Stimulated activated CD8-positive, alpha-beta memory T cell treated with anti-CD3 and anti-CD28 coated beads, Interleukin-15, amount 100 ng/mL, for 48 hours (primary cell): Measurements from ENCODE around the gene TMEM255B.

Experiments used
- DNase-seq, 2 donors: peaks; one replicate each; pipeline ENCODE4 v3.0.0-alpha.2; 2020; ENCODE audit warnings: low read depth in 2 of 2

The TMEM255B gene

DNA sequence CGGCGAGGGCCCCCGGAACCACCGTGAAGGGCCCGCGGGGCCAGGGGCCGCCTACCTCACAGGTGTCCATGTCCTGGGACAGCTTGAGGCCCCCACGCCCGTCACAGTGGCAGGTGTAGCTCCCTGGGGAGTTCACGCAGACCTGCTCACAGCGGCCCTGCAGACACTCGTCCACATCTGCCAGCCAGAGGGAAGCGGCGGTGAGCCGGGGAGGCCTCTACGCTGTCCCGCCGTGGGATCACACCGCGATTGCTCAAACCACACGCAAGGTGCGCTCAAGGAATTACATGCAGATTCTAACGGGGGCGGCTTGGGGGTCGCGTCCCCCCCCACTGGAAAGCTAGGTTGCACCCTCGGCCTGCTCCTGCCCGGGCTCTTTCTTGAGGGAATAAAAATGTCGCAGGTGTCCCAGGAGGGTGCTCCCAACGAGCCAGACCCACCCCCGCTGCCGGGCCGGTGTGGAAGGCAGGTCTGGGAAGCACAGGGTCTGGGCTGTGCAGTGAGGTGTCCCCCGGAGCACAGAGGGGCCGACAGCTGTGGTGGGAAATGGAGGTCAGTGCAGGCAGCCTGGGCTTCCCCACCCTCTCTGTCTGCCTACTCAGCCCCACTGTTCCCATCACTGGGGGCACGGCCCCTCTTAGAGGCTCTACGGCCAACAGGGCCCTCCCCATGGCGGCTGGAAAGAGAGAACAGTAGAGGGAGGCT is 75.6 kb downstream of the TMEM255B start:
- DNase-seq = no peak

DNA sequence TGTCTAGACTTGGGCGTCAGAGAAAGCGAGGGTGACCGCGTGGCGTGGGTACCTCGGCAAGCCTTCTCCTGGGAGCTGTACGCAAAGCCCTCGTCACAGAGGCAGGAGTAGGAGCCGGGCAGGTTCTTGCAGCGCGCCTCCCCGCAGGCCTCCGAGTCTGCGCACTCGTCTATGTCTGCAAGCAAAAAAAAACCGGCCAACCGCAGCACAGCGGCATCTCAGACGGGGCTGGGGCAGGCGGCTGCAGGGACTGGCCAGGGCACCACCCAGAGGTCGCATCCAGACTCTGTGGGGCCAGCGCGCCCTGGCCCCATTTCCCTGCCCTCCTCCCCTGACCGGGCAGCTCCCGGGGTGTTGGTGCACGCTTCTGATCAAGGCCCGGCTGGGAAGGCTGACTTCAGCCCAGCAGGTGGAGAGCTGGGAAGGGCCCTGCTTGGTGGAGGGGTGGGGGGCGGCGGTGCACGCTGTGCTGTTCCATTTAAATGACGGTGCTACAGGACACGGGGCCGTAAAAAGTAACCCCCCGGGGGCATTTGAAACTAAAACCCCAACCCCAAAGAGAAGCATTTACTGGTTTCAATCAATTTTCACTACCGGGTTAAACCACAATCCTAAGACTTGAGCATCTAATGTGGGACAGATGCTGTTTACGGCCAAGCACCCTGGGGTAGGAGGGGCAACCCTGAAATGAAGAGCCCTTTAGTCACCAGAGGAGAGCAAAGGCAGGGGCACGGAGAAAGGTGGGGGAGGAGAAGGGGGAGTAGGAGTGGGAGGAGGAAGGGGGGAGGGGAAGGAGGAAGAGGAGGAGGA is 76.6 kb downstream of the TMEM255B start:
- no peak for DNase-seq

DNA sequence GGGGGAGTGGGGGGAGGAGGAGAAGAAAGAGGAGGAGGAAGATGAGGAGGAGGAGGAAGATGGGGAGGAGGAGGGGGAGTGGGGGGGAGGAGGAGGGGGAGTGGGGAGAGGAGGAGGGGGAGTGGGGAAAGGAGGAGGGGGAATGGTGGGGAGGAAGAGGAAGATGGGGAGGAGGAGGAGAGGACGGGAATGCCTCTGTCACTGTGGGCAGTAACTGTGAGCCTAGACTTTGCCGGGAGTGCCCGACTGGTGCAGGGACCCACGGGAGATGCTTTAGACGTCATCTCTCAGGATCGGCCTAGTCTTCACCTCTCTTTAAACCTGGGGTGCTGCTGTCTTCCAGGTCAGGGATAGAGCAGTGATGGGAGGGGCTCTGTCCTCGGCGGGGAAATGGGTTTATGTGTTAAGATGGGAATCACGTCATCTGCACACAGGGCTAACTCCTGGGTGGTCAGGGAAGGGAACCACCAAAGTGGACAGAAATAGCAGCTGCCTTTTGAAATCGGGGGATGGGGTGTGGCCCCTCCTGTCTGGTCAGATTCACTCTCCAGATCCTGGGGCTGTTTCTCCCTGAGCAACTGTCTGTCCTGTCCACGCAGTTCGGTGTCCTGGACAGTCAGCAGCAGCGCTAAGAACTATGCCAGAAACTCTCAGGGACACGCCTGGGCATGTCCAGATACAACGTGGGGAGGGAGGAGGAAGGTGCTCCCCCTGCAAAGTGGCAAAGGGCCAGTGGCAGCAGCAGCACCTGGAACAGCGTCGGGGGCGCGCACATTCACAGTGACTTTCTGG is 77.9 kb downstream of the TMEM255B start:
- DNase-seq = no peak

DNA sequence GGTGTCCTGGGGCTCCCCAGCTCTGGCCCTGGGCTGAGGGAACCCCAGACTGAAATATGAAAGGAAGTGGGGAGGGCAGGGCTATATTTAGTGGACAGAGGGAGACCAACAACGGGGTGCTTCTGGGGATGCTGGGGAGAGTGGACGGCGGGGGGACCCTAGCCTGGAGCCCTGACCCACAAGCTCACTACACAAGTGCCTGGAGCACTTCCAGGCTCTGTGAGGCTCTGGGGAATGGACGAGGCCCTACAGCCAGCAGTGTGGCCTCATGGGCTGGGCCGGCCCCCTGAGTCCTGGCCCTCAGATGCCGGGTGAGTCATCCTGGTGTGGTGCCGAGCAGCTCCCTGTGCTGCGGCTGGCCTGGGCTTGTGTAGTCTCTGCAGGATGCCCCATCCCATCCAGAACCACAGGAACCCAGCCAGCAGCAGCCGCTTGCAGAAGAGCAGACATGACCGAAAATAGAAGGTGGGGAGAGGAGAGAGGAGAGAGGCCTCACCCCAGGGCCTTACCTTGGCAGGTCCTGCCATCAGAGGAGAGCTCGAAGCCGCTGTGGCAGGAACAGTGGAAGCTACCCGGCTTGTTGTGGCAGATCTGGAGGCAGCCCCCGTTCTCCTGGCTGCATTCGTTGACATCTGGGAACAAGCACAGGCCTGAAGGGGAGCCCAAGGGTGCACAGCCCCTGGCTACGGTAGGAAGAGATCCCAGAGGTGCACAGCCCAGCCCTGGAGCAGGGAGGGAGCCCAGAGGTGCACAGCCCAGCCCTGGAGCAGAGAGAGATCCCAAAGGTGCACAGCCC is 78.7 kb downstream of the TMEM255B start:
- DNase-seq = no peak

DNA sequence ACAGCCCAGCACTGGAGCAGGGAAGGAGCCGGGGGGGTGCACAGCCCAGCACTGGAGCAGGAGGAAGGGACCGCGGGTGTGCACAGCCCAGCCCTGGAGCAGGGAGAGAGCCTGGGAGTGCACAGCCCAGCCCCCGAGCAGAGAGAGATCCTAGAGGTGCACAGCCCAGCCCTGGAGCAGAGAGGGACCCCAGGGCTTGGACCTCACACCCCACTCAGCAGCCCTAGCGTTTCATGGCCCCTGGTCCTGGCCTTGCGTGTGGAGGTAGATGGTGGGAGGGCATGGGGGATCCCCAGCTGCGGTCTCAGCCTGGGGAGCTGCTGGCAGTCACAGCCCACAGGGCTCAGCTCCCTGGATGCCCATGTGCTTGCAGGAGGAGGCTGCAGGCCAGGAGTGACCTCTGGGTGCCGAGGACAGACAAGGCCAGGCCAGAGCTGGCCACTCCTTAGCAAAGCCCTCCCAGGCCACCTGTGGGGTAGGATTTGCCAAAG is 79.7 kb downstream of the TMEM255B start:
- no peak for DNase-seq

DNA sequence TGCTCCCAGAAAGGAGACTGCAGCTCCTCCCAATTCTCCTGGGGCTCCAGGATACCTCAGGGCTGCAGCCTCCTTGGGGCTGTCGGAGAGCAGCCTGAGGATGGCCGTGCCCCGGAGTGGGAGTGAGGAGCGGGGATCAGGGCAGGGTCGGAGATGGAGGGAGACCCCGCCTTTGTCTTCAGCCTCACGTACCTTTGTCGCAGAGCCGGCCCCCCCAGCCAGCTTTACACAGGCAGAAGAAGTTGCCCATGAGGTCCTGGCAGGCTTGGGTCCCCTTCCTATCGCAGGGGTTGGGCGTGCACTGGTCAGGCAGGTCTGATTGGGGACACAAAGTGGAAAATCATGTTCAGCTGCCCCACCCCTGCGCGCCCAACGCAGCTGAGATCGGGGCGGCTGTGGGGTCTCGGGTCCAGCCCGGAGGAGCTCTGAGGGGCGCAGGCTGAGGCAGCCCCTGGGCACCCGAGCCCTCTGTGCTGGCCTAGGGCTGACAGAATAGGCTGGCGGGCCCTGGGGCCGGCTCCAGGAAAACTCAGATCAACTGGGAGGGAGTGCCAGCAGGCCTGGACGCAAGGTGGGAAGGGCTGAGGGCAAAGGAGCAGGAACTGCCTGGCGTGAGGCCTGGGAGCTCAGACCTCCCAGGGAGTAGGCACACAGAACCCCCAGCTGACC is 80.6 kb downstream of the TMEM255B start:
- DNase-seq = no peak

DNA sequence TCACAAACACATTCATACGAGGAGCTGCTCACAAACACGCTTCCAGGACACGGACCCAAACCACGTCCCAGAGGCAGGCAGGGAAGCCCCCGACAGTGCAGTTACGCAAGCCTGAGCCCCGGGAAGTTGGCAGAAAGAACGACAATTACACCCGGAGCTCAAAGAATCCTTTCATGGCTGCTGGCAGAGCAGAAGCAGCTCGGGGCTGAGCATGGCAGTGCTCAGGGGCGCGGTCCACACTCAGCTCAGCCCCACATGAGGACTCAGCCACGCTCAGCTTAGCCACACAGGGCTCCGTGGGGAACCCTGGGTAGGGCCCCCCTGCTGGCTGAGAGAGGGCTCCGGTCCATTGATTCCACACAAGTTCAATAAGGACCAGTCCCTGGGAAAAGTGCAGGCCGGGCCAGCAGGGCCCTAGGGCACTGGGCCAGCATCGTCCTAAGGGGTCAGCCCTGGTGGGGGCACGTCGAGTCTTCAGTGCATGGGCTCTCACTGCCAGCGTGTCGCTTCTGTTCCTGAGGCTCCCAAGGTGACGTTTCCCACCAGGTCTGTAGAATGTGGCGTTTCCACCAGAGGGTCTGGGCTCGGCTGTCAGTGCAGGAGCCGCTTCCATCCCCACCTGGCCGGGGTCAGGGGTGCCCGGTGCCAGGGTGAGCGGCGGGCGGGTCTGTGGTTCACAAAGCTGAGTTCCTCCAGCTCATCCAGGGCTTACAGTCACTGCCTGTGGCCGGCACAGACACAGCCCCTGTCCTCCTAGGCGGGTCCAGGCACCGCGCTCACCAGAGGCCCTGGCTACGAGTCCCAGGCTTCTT is 81.7 kb downstream of the TMEM255B start:
- DNase-seq = no peak

DNA sequence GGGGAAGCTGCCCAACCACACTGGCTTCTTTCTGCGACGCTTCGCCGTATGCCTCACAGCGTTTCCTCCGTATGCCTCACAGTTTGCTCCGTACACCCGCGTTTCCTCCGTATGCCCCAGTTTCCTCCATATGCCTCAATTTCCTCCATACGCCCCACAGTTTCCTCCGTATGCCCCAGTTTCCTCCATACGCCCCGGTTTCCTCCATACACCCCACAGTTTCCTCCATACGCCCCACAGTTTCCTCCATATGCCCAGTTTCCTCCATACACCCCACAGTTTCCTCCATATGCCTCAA is 82.3 kb downstream of the TMEM255B start:
- DNase-seq = no peak

DNA sequence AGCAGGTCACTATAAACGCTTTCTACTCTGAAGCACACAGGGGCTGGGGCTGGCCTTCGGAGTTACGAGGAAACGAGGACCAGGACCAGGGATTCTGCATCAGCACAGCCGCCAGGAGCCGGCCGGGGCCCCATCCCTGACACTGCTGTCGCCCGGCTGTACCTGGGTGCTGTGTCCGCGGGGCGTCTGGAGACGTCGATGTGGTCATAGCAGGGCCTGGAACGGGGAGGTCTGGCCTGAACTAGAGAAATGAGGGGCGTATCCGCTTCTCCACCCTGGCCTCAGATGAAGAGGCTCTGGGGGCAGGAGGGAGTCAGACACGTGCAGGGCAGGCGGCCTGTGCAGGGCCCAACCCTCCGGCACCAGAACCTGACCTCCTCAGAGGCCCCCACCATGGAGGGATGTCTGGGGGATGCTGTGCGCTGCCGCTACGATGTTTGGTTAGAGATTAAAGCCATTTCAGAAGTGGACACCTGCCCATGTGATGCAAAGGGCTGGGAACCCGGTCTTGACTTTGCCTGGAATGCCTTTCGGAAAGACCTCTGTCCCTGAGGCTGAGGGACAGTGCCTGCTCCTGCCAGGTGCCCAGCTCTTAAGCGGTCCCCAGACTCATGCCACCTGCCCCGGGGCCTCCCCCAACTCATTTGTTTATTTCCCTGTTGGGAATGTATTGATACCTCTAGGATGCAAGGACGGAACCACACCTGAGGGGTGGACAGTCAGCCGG is 83.5 kb downstream of the TMEM255B start:
- no peak for DNase-seq

DNA sequence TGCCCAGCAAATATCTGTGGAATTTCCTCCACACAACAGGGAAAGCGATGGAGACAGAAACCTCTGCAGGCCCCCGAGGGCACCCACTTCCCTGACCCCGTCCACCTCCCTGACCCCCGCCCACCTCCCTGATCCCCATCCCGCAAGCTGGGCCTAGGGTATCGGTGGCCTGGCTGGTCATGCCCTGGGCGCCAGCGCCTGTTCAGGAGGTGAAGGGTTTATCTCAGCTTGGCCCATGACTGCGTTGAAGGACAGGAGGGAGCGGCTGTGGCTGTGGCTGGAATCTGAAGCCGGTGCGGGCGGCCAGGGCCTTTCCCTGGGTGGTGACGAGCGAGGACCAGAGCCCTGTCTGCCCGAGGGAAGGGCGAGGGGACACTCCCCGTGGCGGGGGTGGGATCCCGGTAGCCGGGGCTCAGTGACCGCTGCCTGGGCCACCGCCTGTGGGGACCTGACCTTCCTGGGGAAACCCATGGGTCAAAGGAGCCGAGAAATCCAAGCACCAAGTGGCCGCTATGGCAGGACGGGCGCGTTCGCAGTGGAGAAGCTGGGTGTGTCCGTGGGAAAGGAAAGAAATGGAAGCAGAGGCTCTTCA is 84.1 kb downstream of the TMEM255B start:
- DNase-seq = no peak

DNA sequence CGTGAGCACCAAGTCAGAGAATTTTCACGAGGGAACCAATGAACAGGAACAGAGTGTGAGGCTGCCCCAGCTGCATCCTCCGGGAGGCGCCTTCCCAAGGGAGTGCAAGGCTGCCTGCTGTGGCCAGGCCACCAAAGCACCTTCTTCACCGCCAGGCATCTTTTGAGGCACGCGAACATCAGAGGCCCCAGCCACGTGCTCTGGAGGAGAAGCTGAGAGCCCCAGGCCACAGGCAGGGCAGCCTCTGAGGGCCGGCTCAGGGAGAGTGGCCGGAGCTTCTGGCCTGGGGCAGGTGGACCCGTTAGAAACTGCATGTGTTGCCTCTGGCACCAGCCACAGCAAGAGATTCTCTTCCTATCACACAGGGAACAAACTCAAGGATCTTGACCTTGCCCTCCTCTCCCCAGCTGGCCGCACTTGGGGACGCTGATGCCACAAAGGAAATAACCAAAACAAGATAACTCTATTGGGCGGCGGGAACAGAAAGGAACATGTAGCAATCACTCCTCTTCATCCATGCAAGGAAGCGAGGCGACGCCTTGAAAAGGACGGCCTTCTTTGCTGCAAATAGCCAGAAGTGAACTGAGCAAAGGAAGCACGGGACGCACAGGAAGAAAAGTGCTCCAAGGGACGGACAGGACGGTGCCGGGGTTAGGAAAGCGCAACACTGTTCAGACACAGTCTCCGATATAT is 85.0 kb downstream of the TMEM255B start:
- DNase-seq = no peak

DNA sequence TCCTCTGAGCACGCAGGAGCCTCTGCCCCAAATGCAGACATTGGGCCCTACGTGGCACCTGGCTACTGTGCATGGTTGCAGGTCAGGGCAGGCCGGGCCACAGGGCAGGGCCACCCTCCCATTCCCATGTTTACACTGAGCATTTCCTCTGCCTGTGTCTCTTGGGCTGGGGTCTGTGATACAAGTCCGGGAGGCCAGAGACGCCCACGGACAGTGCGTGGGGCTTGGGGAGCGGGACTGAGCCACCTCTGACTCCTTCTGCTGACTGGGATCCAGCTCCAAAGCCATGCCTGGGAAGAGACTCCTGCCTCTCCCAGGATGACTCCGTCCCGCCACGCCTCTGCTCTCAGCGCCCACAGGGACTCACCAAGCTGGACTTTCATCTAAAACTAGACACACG is 86.0 kb downstream of the TMEM255B start:
- no peak for DNase-seq

DNA sequence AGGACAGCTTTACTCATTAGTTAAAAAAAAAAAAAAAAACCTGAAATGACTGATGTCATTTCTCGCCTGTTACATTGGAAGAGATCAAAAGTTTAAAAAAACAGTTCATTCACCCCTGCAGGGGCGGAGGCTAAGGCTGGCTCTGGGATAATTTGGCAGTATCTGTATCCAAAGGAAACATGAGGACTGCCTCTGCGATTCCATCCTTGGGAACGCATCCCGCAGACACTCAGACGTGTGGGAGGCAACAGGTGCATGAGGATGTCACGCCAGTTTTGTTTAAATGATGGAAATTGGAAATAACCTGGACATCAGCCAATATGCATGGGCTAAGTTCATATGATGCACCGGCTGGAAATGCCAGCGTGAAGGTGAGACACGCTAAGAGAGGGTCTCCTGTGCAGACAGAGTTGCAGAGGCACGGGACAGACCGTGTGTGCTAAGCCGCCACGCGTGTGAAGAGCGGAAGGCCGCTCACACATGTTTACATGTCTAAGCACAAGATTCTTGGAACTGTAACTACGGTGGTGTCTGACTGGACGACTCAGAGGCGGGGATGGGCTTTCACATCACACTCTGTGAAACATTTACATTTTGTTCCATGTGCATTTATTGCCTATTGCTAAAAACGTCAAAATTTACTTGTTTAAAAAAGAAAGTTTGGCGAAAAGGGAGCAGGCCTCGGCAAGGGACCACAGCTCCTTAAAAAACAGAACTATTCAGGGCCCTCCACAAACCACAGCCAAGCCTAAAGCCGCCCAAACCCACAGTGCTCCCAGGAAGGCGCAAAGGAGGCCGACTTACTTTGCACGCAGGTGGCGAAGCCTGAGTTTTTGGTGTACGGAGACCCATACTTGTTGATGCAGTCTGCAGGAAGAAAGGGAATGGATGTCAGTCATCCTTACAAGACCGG is 87.0 kb downstream of the TMEM255B start:
- DNase-seq = no peak

DNA sequence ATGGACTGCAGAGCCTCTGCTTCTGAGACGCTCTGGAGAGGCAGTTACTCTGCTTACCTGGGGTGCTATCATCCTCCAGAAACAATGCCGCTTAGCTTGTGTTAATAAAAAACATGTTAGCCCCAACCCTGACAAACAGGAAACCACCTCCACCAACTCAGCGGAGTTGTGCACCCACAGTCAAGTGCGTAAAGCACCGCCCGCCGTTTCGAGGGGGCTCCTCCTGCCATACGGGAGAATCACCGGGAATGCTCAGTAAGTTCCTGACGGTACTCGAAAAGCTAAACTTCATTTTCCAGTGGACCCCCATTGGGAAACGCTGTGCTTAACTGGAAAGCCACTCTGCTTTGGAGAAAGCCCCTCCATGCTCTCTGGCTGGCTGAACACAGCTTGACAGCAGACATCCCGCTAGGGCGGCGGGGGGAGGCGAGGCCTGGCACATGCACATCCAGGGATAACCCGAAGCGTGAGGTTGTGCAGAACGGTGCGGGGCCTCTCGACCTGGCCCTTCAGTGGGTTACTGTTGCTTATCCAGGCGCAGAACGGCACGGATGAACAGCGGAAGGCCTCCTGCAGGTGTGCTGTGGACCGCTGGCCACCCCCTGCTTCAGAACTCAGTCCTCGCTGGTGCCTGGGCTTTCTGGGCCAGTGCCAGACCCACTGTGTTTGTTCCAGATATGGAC is 87.8 kb downstream of the TMEM255B start:
- no peak for DNase-seq

DNA sequence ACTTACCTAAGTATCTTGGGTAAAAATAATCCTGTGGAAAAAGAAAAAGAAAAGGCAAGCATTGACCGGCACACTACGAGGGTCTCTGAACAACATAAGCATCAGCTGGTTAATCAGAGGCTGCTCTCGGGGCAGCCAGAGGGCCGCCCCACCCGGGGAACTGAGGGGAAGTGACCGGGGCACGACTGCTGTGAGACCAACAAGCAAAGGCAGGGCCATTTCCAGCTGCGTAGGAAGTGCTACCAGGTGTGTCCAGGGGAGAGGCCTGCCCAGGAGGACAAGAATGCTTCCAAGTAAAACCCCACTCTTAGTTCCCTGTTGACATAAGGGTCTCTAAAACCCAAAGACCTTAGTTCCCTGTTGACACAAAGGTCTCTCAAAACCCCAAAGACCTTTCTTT is 89.0 kb downstream of the TMEM255B start:
- DNase-seq = no peak

DNA sequence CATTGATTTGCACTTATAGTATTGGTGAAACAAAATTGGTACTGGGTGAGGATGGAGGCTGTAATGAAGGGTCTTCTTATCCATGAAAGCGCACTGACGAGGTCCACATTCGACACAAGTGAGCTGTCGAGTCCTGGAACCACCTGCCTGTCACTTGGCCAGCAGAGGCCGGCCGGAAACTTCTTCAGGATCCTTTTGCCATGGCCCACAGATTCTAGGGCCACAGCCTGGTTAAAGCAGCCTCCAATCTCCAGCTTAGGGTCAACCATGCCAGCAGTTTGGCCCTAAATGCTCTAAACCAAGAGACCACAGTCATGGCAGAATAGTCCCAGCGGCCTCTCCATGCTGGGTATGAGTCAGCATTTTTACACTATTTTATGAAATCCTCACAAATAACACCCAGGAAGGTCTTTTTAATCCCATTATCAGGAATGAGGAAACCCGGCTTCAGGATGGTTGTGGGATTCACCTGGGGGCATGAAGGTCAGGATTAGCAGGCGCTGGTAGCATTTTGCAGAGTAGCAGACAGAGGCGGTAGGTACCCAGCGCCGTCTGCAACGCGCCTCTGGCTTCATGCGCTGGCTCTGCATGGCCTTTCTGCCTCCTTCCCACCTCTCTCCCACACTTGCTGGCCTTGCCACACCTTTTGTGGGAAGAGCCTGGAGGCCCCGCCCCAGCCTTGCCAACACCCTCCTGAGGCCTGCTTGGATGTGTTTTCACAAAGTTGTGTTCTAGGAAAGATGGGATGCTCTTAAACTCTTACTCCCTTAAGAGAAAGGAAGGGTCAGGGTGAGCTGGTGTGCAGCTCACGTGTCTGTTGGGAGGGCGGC is 89.6 kb downstream of the TMEM255B start:
- DNase-seq = no peak
